WTC11 (cell line): ENCODE results near the gene KIF2A. TPM values are rescaled to one million over a fixed set of nuclear protein-coding genes. Genes with fewer than 3 reads are reported as not detected.

Source experiments
- ATAC-seq: fragments of 200-7000 bp; cut with Tn5 transposase; 2 replicates; pipeline ENCODE4 v1.10.0; 2021; ENCODE audit warnings: mild to moderate bottlenecking, moderate library complexity
- CTCF ChIA-PET: fragments of 300-600 bp; sonication (Branson Sonifier 250); formaldehyde crosslinking; loops from one replicate; lab custom pipeline; 2021; ENCODE audit warnings: antibody characterized with exemption; lab: Charles Lee
- POLR2A ChIA-PET: fragments of 350-600 bp; sonication (Branson Sonifier 250); formaldehyde crosslinking; loops from one replicate; lab custom pipeline; 2021; ENCODE audit warnings: antibody characterized with exemption; lab: Charles Lee
- DNase-seq: peaks from one replicate; pipeline ENCODE4 v3.0.0; 2021; ENCODE audit warnings: low spot score
- H3K27ac Mint-ChIP-seq: 2 replicates; pipeline ENCODE4 v1.8.0; 2021; ENCODE audit warnings: mixed read lengths
- H3K27me3 Mint-ChIP-seq: 2 replicates; pipeline ENCODE4 v1.8.0; 2021; ENCODE audit warnings: low read depth, mild to moderate bottlenecking, moderate library complexity, mixed read lengths
- H3K36me3 Mint-ChIP-seq: 2 replicates; pipeline ENCODE4 v1.8.0; 2021; ENCODE audit warnings: mixed read lengths
- H3K4me1 Mint-ChIP-seq: 2 replicates; pipeline ENCODE4 v1.8.0; 2022; ENCODE audit warnings: mixed read lengths
- H3K4me3 Mint-ChIP-seq: 2 replicates; pipeline ENCODE4 v1.8.0; 2021; ENCODE audit warnings: mild to moderate bottlenecking, moderate library complexity, mixed read lengths
- H3K9me3 Mint-ChIP-seq: 2 replicates; pipeline ENCODE4 v1.8.0; 2021; ENCODE audit warnings: mixed read lengths
- ATF1 ChIP-seq: sonication (generic); formaldehyde crosslinking; IDR thresholded peaks from 2 replicates; pipeline ENCODE4 v1.8.1; 2023; ENCODE audit warnings: mild to moderate bottlenecking, moderate library complexity, missing genetic modification reagents
- CREB1 ChIP-seq: sonication (generic); formaldehyde crosslinking; IDR thresholded peaks from 2 replicates; pipeline ENCODE4 v1.8.0; 2023; ENCODE audit warnings: mild to moderate bottlenecking, missing genetic modification reagents
- E2F5 ChIP-seq: sonication (generic); formaldehyde crosslinking; IDR thresholded peaks from 2 replicates; pipeline ENCODE4 v1.8.1; 2022; ENCODE audit warnings: mild to moderate bottlenecking, moderate library complexity, missing genetic modification reagents
- FOXK1 ChIP-seq: sonication (generic); formaldehyde crosslinking; IDR thresholded peaks from 2 replicates; pipeline ENCODE4 v1.8.0; 2022; ENCODE audit warnings: mild to moderate bottlenecking, moderate library complexity, missing genetic modification reagents
- GRHL2 ChIP-seq: fragments of 250-450 bp; sonication (Bioruptor Pico); IDR thresholded peaks from 2 replicates; pipeline ENCODE4 v1.8.0; 2022; ENCODE audit warnings: mild to moderate bottlenecking, moderate library complexity; ENCODE audit not compliant: insufficient replicate concordance, severe bottlenecking
- JUN ChIP-seq: sonication (generic); formaldehyde crosslinking; IDR thresholded peaks from 2 replicates; pipeline ENCODE4 v1.8.0; 2023; ENCODE audit warnings: mild to moderate bottlenecking, missing genetic modification reagents
- NR1H2 ChIP-seq: sonication (generic); formaldehyde crosslinking; IDR thresholded peaks from 2 replicates; pipeline ENCODE4 v1.9.0; 2021; ENCODE audit warnings: mild to moderate bottlenecking, moderate library complexity, missing genetic modification reagents
- NR3C1 ChIP-seq: sonication (generic); formaldehyde crosslinking; conservative IDR thresholded peaks from 2 replicates; pipeline ENCODE4 v1.8.1; 2023; ENCODE audit warnings: low read depth, mild to moderate bottlenecking, missing genetic modification reagents
- OVOL2 ChIP-seq: fragments of 250-450 bp; sonication (Bioruptor Pico); IDR thresholded peaks from 2 replicates; pipeline ENCODE4 v1.9.0; 2021; ENCODE audit warnings: mild to moderate bottlenecking, borderline replicate concordance
- PRRX2 ChIP-seq: fragments of 250-450 bp; sonication (Bioruptor Pico); IDR thresholded peaks from 2 replicates; pipeline ENCODE4 v1.8.0; 2021; ENCODE audit warnings: mild to moderate bottlenecking
- SMAD3 ChIP-seq: sonication (generic); formaldehyde crosslinking; IDR thresholded peaks from 2 replicates; pipeline ENCODE4 v1.8.0; 2022; ENCODE audit warnings: missing genetic modification reagents, mild to moderate bottlenecking, borderline replicate concordance
- SP1 ChIP-seq: sonication (generic); formaldehyde crosslinking; conservative IDR thresholded peaks from 2 replicates; pipeline ENCODE4 v1.8.1; 2022; ENCODE audit warnings: missing genetic modification reagents
- TEAD1 ChIP-seq: sonication (generic); formaldehyde crosslinking; IDR thresholded peaks from 2 replicates; pipeline ENCODE4 v1.8.0; 2022; ENCODE audit warnings: mild to moderate bottlenecking, missing genetic modification reagents
- TEAD4 ChIP-seq: sonication (generic); formaldehyde crosslinking; IDR thresholded peaks from 2 replicates; pipeline ENCODE4 v1.8.0; 2022; ENCODE audit warnings: mild to moderate bottlenecking, missing genetic modification reagents
- ZNF219 ChIP-seq: sonication (generic); formaldehyde crosslinking; IDR thresholded peaks from 2 replicates; pipeline ENCODE4 v1.8.0; 2023; ENCODE audit warnings: missing genetic modification reagents, mild to moderate bottlenecking, borderline replicate concordance
- ZNF263 ChIP-seq: sonication (generic); formaldehyde crosslinking; IDR thresholded peaks from 2 replicates; pipeline ENCODE4 v1.8.1; 2022; ENCODE audit warnings: low read depth, mild to moderate bottlenecking, moderate library complexity, missing genetic modification reagents
- ZNF423 ChIP-seq: fragments of 250-450 bp; sonication (Bioruptor Pico); IDR thresholded peaks from 2 replicates; pipeline ENCODE4 v2.1.2; 2022; ENCODE audit warnings: mild to moderate bottlenecking, moderate library complexity
- ZNF512 ChIP-seq: sonication (generic); formaldehyde crosslinking; IDR thresholded peaks from 2 replicates; pipeline ENCODE4 v1.8.1; 2022; ENCODE audit warnings: missing genetic modification reagents, borderline replicate concordance
- total RNA-seq: library from RNA; stranded (reverse); gene quantifications from 3 replicates; pipeline ENCODE4 v1.2.3, GENCODE V29; 2021
- TF ChIP-seq, protein P1 (sequence below): sonication (generic); formaldehyde crosslinking; IDR thresholded peaks from 2 replicates; pipeline ENCODE4 v1.8.0; 2023; ENCODE audit warnings: missing genetic modification reagents
- TF ChIP-seq, protein P2 (sequence below): sonication (generic); formaldehyde crosslinking; IDR thresholded peaks from 2 replicates; pipeline ENCODE4 v1.8.1; 2023; ENCODE audit warnings: mild to moderate bottlenecking, missing genetic modification reagents
- TF ChIP-seq, protein P3 (sequence below): sonication (generic); formaldehyde crosslinking; IDR thresholded peaks from 2 replicates; pipeline ENCODE4 v1.8.0; 2023; ENCODE audit warnings: mild to moderate bottlenecking, missing genetic modification reagents

Gene KIF2A
- total RNA-seq, 1 experiment from 2014 or later: 77.8 TPM

DNA sequence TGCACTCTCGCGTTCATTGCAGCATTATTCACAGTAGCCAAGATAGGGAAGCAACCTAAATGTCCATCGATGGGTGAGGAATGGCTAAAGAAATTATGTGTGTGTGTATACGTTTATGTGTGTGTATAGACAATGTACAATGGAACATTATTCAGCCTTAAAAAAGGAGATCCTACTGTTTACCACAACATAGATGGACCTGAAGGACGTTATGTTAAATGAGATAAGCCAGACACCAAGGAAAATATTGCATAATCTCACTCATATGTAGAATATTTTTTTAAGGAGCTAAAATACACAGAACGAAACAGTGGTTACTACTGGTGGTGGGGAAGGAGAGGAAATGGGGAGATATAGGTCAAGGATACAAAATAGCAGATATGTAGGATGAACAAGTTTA, 2.4 kb downstream of the KIF2A start (continued):
- TF ChIP-seq NR3C1 (CRISPR knock-in tag) (no peak), OVOL2 (CRISPR knock-in tag) (no peak), TEAD1 (CRISPR knock-in tag) (no peak), ZNF512 (CRISPR knock-in tag) (no peak)
- TF ChIP-seq, all 79 proteins: peak for 0

DNA sequence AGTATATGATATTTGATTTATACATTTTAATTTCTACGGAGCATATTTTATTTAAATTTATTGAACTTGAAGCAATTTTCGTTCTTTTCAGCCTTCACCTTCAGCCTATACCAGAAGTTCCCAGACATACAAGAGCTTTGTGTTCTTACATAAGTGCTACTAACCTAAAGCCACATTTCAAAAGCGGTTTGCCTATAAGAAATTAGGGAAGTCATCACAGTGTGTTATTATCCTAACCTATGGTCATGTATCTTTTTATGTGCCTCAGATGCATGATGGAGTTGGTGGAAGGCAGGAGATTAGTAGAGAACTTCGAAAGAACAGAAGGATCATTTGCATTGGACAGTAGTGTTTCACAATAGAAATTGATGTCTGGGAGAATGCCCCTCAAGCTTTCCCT, 3.1 kb downstream of the KIF2A start:
- Mint-ChIP-seq H3K36me3 (peaks cover 12% of the 10 kb centered on the region), H3K27ac (no peak overlapping the region), H3K9me3 (no peaks in the 10 kb centered on the region), H3K4me3 (no peak overlapping the region), H3K4me1 (peaks cover 56% of the 10 kb centered on the region), H3K27me3 (no peaks in the 10 kb centered on the region)
- ChIA-PET POLR2A (no interaction called here), CTCF (no interaction called here)
- ATAC-seq: no peak
- TF ChIP-seq SP1 (CRISPR knock-in tag) (no peak), NR1H2 (no peak), CREB1 (CRISPR knock-in tag) (no peak)
- no peak for DNase-seq

DNA sequence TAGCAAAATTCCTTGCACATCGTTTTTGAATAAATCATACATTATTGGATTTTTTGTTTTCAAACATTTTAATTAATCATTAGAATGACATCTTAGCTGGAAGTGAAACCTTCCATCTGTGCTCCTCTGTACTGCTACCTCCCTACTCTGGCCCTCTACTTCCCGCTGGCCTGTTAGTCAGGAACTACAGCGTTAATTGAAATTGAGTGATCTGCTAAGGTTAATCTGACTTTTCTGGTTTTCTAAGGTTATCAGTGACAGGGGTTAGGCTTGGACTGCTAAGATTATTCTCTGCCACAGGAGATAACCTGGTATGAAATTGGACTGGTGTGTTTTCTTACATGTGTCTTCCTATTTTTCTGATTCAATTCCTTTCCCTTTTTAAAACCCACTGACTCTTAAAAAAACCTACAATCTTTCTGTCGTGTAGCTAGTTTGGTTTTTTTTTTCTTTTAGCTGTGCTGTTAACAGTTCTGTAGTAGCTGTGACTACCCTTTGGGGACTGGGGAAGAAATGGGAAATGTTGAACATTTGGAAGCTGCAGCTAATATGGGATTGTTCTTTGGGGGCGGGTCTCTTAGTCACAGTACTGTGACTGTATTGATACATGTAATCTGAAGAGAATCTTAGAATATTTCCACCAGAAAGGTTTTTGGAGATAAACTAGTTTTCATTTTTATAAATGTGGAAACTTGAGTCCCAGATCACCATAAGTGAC, 4.6 kb downstream of the KIF2A start:
- no peak for DNase-seq
- Mint-ChIP-seq H3K36me3 (peaks cover 12% of the 10 kb centered on the region), H3K27ac (peak overlapping the region; percentile 36), H3K4me3 (no peak overlapping the region), H3K27me3 (no peaks in the 10 kb centered on the region), H3K4me1 (peaks cover 61% of the 10 kb centered on the region)
- ATAC-seq: no peak
- POLR2A ChIA-PET: interaction anchor here (0.6 kb wide), 1 partner anchor 32 kb away, joined by 3 read pairs; no protein-coding TSS in a partner anchor
- CTCF ChIA-PET: no interaction called here
- no peak for TF ChIP-seq TEAD4 (CRISPR knock-in tag)
- no peak for TF ChIP-seq PRRX2 (CRISPR knock-in tag)
- TF ChIP-seq ZNF423: no peak
- TF ChIP-seq, protein P1, sequence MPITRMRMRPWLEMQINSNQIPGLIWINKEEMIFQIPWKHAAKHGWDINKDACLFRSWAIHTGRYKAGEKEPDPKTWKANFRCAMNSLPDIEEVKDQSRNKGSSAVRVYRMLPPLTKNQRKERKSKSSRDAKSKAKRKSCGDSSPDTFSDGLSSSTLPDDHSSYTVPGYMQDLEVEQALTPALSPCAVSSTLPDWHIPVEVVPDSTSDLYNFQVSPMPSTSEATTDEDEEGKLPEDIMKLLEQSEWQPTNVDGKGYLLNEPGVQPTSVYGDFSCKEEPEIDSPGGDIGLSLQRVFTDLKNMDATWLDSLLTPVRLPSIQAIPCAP: no peak
- TF ChIP-seq JUN (CRISPR knock-in tag): no peak
- no peak for TF ChIP-seq SMAD3
- no peak for TF ChIP-seq ZNF219 (CRISPR knock-in tag)
- no peak for TF ChIP-seq ZNF263
- TF ChIP-seq, protein P2, sequence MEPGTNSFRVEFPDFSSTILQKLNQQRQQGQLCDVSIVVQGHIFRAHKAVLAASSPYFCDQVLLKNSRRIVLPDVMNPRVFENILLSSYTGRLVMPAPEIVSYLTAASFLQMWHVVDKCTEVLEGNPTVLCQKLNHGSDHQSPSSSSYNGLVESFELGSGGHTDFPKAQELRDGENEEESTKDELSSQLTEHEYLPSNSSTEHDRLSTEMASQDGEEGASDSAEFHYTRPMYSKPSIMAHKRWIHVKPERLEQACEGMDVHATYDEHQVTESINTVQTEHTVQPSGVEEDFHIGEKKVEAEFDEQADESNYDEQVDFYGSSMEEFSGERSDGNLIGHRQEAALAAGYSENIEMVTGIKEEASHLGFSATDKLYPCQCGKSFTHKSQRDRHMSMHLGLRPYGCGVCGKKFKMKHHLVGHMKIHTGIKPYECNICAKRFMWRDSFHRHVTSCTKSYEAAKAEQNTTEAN (CRISPR knock-in tag): no peak
- no peak for TF ChIP-seq E2F5
- no peak for TF ChIP-seq FOXK1
- no peak for TF ChIP-seq ATF1 (CRISPR knock-in tag)
- TF ChIP-seq, protein P3, sequence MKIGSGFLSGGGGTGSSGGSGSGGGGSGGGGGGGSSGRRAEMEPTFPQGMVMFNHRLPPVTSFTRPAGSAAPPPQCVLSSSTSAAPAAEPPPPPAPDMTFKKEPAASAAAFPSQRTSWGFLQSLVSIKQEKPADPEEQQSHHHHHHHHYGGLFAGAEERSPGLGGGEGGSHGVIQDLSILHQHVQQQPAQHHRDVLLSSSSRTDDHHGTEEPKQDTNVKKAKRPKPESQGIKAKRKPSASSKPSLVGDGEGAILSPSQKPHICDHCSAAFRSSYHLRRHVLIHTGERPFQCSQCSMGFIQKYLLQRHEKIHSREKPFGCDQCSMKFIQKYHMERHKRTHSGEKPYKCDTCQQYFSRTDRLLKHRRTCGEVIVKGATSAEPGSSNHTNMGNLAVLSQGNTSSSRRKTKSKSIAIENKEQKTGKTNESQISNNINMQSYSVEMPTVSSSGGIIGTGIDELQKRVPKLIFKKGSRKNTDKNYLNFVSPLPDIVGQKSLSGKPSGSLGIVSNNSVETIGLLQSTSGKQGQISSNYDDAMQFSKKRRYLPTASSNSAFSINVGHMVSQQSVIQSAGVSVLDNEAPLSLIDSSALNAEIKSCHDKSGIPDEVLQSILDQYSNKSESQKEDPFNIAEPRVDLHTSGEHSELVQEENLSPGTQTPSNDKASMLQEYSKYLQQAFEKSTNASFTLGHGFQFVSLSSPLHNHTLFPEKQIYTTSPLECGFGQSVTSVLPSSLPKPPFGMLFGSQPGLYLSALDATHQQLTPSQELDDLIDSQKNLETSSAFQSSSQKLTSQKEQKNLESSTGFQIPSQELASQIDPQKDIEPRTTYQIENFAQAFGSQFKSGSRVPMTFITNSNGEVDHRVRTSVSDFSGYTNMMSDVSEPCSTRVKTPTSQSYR (CRISPR knock-in tag): no peak
- no peak for TF ChIP-seq GRHL2 (CRISPR knock-in tag)
- TF ChIP-seq, all 79 proteins: peak for 0
- no peaks in the 10 kb centered on the region for H3K9me3 Mint-ChIP-seq
